Stimulated activated CD4-positive, alpha-beta T cell treated with anti-CD3 and anti-CD28 coated beads, Interleukin-4, amount 100 ng/mL, for 24 hours (primary cell): Measurements from ENCODE around the gene GM2A.
A peak's percentile ranks its signal among the peaks of the same experiment; 100 is the strongest.

Experiments used
- DNase-seq: peaks from one replicate; pipeline ENCODE4 v3.0.0-alpha.2; 2020

Gene GM2A

GRCh38 chr5:151252762-151253604, at the start of gene GM2A:
Gene GM2A (plus strand): TSS chr5:151253185. CDS start chr5:151253217, 32 bp downstream.
- DNase-seq = peak; percentile 99

- no peak for DNase-seq
Measured at GRCh38 chr5:151204051-151204450, 48.9 kb upstream of the GM2A start.

GRCh38 chr5:151205411-151205810, 47.6 kb upstream of the GM2A start:
- DNase-seq = no peak

- DNase-seq = no peak
Measured at GRCh38 chr5:151208481-151208914, 44.5 kb upstream of the GM2A start.

GRCh38 chr5:151212406-151212798, 40.6 kb upstream of the GM2A start:
- no peak for DNase-seq

GRCh38 chr5:151213803-151214613, 39.0 kb upstream of the GM2A start:
- DNase-seq = peak; percentile 85

GRCh38 chr5:151214614-151215545, 38.1 kb upstream of the GM2A start:
- no peak for DNase-seq

GRCh38 chr5:151215546-151215880, 37.5 kb upstream of the GM2A start:
- no peak for DNase-seq

GRCh38 chr5:151216781-151217180, 36.2 kb upstream of the GM2A start:
- no peak for DNase-seq

GRCh38 chr5:151218177-151218576, 34.8 kb upstream of the GM2A start:
- DNase-seq = no peak

GRCh38 chr5:151219138-151219537, 33.8 kb upstream of the GM2A start:
- DNase-seq = no peak

- no peak for DNase-seq
Measured at GRCh38 chr5:151219789-151220188, 33.2 kb upstream of the GM2A start.

- no peak for DNase-seq
Measured at GRCh38 chr5:151221574-151221973, 31.4 kb upstream of the GM2A start.

- DNase-seq = no peak
Measured at GRCh38 chr5:151222054-151222789, 30.8 kb upstream of the GM2A start.

- peak; percentile 46 for DNase-seq
Measured at GRCh38 chr5:151222790-151223446, 30.1 kb upstream of the GM2A start.

- DNase-seq = peak; percentile 62
Measured at GRCh38 chr5:151223447-151224264, 29.3 kb upstream of the GM2A start, which contains the start of gene CCDC69. Gene CCDC69 (minus strand): TSS chr5:151224092. CDS start chr5:151223970, 122 bp downstream.

- DNase-seq = no peak
Measured at GRCh38 chr5:151224372-151224771, 28.6 kb upstream of the GM2A start.

GRCh38 chr5:151225071-151225470, 27.9 kb upstream of the GM2A start:
- no peak for DNase-seq

- no peak for DNase-seq
Measured at GRCh38 chr5:151225475-151225874, 27.5 kb upstream of the GM2A start.

- no peak for DNase-seq
Measured at GRCh38 chr5:151227918-151228447, 25.0 kb upstream of the GM2A start.
